Measurements from ENCODE around the gene PNN. TPM values are rescaled to one million over a fixed set of nuclear protein-coding genes. Genes with fewer than 3 reads are reported as not detected.
"Not testable (repeated sequence)": the region's sequence is repeated elsewhere in the genome, so short reads cannot be mapped to it uniquely, and the experiment has no call there.

PNN gene
- total RNA-seq, 8 experiments from 2014 or later, result 46.7 to 107 (median 75.3) TPM

DNA sequence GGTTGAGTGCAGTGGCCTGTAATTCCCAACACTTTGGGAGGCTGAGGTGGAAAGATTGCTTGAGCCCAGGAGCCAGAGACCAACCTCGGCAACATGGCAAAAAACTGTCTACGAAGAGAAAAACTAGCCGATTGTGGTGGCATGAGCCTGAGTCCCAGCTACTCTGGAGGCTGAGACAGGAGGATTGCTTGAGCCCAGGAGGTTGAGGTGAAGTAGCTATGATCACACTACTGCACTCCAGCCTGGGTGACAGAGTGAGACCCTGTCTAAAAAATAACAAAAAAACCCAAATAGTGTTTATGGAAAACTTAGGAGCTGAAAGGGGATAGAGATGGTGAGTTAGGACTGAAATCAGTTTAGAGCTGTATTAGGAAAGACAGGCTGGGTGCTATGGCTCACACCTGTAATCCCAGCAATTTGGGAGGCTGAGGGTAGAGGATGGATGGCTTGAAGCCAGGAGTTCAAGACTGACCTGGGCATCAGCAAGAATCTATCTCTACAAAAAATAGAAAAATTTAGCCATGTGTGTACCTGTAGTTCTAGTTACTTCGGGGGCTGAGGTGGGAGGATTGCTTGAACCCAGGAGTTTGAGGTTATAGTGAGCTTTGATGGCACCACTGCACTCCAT is 9.7 kb downstream of the PNN start:
- no peak for ATAC-seq (replicated peaks in 6 of 8)
- 79 to 100% (median 100%) methylated on average over 1 to 4 of the region's 4 CpGs; no CpG with 5 or more reads in 2 of the 10 experiments for WGBS, 10 experiments
- Histone ChIP-seq H3K27ac (no peak overlapping the region), H3K4me1 (replicated peaks in 1 of 2) (no peaks in the 10 kb centered on the region), H3K4me3 (no peak overlapping the region)
- in situ Hi-C loops (cut with MboI; ENCODE audit: low pct_unique_long_range_greater_than_20kb in 2 of 9, low sequenced_read_pairs in 9 of 9, unreplicated experiment in 9 of 9), result no loop called here

DNA sequence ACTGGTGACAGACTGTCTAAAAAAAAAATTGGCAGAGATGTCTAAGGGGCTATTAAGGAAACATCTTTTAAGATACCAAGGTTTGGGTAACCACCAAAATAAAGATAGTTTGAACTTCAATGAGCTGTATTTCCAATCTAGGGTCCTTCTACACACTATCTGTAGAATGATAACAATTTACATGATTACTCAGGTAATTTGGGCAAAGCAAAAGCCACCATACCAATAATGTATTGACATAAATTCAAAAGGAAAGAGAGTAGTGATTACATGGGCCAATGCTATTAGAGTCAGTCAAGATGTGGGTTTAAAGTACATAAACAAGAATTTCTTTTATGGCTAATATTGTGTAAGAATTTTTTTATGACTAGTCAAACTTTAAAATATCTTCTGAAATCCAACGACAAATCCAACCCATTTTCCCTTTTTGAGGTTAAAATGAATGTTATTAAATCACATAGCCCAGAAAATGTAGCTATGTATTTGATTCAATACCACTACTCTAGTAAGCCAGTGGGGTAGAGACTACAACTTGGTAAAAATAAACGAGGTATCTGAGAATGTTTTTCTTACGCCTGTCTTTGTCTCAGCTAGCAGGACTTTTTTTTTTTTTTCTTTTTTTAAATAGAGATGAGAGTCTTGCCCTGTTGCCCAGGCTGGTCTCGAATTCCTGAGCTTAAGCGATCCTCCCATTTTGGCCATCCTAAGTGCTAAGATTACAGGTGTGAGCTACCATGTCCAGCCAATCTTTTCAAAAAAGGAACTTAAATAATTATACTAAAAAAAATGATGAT is 10.4 kb downstream of the PNN start:
- H3K4me3 ChIP-seq, result no peak overlapping the region
- ATAC-seq (replicated peaks in 6 of 8), result no peak
- WGBS, 10 experiments, result 80 to 100% (median 95%) methylated on average over 1 to 5 of the region's 5 CpGs
- H3K27ac ChIP-seq, result no peak overlapping the region
- in situ Hi-C loops (cut with MboI; ENCODE audit: low pct_unique_long_range_greater_than_20kb in 2 of 9, low sequenced_read_pairs in 9 of 9, unreplicated experiment in 9 of 9), result no loop called here
- no peaks in the 10 kb centered on the region for H3K4me1 ChIP-seq (replicated peaks in 1 of 2)

DNA sequence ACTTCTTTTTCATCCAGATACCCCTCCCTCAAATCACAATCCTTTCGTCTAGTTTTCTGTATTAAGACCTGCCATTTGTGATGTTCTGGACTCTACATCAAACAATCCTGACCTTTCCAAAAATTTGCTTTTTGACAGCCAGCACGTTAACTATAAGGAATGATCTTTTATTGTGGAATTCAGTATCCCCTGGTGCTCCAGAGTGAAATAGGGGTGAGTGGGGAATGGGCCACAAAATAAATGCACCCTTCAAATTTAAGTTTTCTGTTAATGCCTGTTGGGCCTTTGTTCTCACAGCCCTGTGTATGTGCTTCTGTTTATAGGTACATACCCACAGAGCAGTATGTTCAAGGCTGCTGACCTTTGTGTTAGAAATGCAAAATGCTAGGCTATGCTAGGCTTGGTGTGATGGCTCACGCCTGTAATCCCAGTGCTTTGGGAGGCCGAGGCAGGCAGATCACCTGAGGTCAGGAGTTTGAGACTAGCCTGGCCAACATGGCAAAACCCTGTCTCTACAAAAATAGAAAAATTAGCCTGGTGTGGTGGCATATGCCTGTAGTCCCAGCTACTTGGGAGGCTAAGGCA is 12.0 kb downstream of the PNN start:
- ATAC-seq (replicated peaks in 6 of 8), result peak in 1 of 8 experiments; percentile 3
- H3K4me1 ChIP-seq (replicated peaks in 1 of 2), result no peaks in the 10 kb centered on the region
- H3K27ac ChIP-seq, result no peak overlapping the region
- in situ Hi-C loops (cut with MboI; ENCODE audit: low pct_unique_long_range_greater_than_20kb in 2 of 9, low sequenced_read_pairs in 9 of 9, unreplicated experiment in 9 of 9), result no loop called here
- H3K4me3 ChIP-seq, result no peak overlapping the region
- WGBS, 10 experiments, result 75 to 100% (median 83%) methylated on average over 1 to 4 of the region's 4 CpGs; no CpG with 5 or more reads in 1 of the 10 experiments

DNA sequence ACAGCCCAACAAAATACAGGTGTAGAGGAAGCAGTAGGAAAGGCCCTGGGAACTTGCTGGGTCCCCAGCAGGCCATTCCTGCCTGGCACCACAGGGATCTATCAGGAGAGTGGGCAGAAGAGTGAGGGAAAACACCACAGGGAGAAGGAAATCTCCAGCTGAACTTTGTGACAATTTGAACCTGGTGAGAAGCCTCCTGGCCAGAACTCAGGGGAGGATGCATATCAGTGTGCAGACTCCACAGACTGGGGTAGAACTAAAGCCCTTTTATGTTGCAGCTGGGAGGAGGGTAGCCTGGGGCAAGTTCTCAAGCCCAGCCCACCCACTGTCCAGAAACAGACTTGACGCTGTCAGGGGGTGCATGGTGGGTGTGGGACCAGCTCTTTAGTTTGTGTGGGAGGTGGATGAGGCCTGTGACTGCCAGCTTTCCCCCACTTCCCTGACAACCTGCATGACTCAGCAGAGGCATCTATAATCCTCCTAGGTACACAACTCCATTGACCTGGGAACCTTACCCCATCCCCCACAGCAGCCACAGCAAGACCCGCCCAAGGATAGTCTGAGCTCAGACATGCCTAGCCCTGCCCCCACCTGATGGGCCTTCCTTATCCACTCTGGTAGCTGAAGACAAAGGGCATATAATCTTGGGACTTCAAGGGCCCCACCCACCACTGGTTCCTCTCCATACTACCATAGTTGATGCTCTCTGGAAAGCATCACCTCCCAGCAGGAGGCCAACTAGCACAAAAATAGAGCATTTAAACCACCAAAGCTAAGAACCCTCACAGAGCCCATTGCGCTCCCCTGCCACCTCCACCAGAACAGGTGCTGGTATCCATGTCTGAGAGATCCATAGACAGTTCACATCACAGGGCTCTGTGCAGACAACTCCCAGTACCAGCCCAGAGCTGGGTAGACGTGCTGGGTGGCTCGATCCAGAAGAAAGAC is 28.9 kb downstream of the PNN start:
- Histone ChIP-seq H3K27ac (no peak overlapping the region), H3K4me1 (replicated peaks in 1 of 2) (no peaks in the 10 kb centered on the region), H3K4me3 (no peak overlapping the region)
- peak in 3 of 8 experiments; percentile 55 to 98 (median 94) for ATAC-seq (replicated peaks in 6 of 8)
- in situ Hi-C loops (cut with MboI; ENCODE audit: low pct_unique_long_range_greater_than_20kb in 2 of 9, low sequenced_read_pairs in 9 of 9, unreplicated experiment in 9 of 9), result no loop called here
- 0 to 100% (median 92%) methylated on average over 1 to 2 of the region's 5 CpGs; no CpG with 5 or more reads in 4 of the 10 experiments for WGBS, 10 experiments

DNA sequence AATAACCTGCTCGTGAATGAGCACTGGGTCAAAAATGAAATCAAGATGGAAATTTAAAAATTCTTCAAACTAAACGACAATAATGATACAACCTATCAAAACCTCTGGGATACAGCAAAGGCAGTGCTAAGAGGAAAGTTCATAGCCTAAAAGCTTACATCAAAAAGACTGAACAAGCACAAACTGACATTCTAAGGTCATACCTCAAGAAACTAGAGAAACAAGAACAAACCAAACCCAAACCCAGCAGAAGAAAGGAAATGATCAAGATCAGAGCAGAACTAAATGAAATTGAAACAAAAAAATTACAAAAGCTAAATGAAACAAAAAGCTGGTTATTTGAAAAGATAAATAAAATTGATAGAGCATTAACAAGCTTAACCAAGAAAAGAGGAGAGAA is 32.4 kb downstream of the PNN start:
- in situ Hi-C loops (cut with MboI; ENCODE audit: low pct_unique_long_range_greater_than_20kb in 2 of 9, low sequenced_read_pairs in 9 of 9, unreplicated experiment in 9 of 9); H3K4me3 ChIP-seq; H3K4me1 ChIP-seq (replicated peaks in 1 of 2); ATAC-seq (replicated peaks in 6 of 8); H3K27ac ChIP-seq: not testable (repeated sequence)
- WGBS, 10 experiments, result 13 to 86% (median 67%) methylated on average over 1 to 2 of the region's 2 CpGs; no CpG with 5 or more reads in 1 of the 10 experiments

DNA sequence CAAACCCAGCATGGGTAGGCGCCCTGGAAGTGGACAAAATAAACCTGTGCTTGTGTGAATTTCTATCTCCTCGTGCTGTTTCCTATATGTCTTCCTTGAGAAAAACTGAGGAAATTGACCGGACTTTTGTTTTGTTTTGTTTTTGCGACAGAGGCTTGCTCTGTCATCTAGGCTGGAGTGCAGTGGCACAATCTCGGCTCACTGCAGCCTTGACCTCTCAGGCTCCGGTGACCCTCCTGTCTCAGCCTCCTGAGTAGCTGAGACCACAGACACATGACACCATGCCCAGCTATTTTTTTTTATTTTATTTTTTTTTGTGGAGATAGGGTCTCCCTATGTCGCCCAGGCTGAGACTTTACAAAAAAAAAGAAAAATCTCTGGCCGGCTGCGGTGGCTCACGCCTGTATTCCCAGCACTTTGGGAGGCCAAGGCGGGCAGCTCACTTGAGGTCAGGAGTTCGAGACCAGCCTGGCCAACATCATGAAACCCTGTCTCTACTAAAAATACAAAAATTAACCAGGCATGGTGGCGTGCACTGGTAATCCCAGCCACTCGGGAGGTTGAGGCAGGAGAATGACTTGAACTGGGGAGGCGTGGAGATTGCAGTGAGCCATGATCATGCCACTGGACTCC is 36.2 kb downstream of the PNN start:
- ATAC-seq (replicated peaks in 6 of 8), result no peak
- Histone ChIP-seq H3K4me1 (replicated peaks in 1 of 2) (no peaks in the 10 kb centered on the region), H3K4me3 (no peak overlapping the region), H3K27ac (no peak overlapping the region)
- 73 to 100% (median 86%) methylated on average over 2 to 12 of the region's 15 CpGs; no CpG with 5 or more reads in 2 of the 10 experiments for WGBS, 10 experiments
- in situ Hi-C loops (cut with MboI; ENCODE audit: low pct_unique_long_range_greater_than_20kb in 2 of 9, low sequenced_read_pairs in 9 of 9, unreplicated experiment in 9 of 9), result no loop called here

DNA sequence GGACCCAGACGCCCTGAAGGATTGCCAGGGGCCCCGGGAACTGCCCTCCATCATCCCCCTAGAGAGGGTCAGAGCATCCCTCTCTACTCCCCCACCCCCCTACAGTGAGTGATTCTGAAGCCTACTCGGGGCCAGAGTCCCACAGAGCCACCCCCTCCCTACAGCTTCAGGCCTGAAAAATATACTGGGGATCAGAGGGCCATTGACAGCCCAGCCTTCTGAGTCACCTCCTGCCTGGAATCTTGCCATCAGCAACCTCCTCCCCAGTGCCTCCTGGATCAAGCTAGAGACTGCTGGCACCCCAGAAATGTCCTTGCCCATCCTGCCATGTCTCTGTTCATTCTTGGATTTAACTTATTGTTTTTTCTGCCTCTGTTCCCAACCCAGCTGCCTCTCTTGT is 37.0 kb downstream of the PNN start:
- Histone ChIP-seq H3K4me3 (no peak overlapping the region), H3K4me1 (replicated peaks in 1 of 2) (no peaks in the 10 kb centered on the region), H3K27ac (no peak overlapping the region)
- ATAC-seq (replicated peaks in 6 of 8), result peak in 2 of 8 experiments; percentile 42 to 57
- 20 to 70% methylated on average over 1 to 2 of the region's 3 CpGs; no CpG with 5 or more reads in 8 of the 10 experiments for WGBS, 10 experiments
- in situ Hi-C loops (cut with MboI; ENCODE audit: low pct_unique_long_range_greater_than_20kb in 2 of 9, low sequenced_read_pairs in 9 of 9, unreplicated experiment in 9 of 9), result no loop called here

DNA sequence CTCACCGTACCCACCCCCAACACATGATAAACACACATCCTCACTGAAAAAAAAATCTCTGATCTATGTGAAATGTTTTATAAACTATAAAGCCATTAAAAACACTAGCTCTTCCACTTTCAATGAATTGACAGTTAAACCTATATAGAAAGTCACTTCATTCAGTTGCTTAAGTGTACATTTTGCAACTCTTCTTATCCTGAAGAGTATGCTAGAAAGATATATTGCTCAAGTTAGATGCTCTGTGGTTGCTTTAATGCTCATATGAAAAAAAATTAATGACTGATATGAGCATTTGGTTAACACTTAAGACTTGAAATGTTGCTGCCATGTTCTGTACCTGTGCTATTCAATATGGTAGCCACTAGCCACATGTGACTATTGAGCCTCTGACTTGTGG is 37.6 kb downstream of the PNN start:
- H3K27ac ChIP-seq, result no peak overlapping the region
- no peak for ATAC-seq (replicated peaks in 6 of 8)
- in situ Hi-C loops (cut with MboI; ENCODE audit: low pct_unique_long_range_greater_than_20kb in 2 of 9, low sequenced_read_pairs in 9 of 9, unreplicated experiment in 9 of 9), result no loop called here
- no peak overlapping the region for H3K4me3 ChIP-seq
- WGBS, 10 experiments, result 80 to 100% (median 89%) methylated on average over 1 of the region's 1 CpG; no CpG with 5 or more reads in 7 of the 10 experiments
- H3K4me1 ChIP-seq (replicated peaks in 1 of 2), result no peaks in the 10 kb centered on the region

DNA sequence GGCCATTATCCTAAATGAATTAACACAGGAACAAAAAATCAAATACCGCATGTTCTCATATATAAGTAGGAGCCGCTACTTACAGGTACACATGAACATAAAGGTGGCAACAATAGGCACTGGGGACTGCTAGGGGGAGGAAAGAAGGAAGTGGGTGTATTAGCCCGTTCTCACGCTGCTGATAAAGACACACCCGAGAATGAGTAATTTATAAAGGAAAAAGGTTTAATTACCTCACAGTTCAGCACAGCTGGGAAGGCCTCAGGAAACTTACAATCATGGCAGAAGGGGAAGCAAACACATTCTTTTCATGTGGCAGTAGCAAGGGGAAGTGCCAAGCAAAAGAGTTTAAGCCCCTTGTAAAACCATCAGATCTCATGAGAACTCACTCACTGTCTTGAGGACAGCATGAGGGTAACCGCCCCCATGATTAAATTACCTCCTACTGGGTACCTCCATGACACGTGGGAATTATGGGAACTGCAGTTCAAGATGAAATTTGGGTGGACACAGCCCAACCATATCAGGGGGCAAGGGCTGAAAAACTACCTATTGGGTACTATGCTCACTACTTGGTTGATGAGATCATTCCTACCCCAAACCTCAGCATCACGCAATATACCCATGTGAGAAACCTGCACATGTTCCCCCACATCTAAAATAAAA is 42.3 kb downstream of the PNN start:
- Histone ChIP-seq H3K4me1 (replicated peaks in 1 of 2) (no peaks in the 10 kb centered on the region), H3K27ac (no peak overlapping the region), H3K4me3 (no peak overlapping the region)
- ATAC-seq (replicated peaks in 6 of 8), result peak in 1 of 8 experiments; percentile 50
- WGBS, 10 experiments, result 51 to 93% (median 72%) methylated on average over 2 to 8 of the region's 8 CpGs; no CpG with 5 or more reads in 1 of the 10 experiments
- in situ Hi-C loops (cut with MboI; ENCODE audit: low pct_unique_long_range_greater_than_20kb in 2 of 9, low sequenced_read_pairs in 9 of 9, unreplicated experiment in 9 of 9), result no loop called here

DNA sequence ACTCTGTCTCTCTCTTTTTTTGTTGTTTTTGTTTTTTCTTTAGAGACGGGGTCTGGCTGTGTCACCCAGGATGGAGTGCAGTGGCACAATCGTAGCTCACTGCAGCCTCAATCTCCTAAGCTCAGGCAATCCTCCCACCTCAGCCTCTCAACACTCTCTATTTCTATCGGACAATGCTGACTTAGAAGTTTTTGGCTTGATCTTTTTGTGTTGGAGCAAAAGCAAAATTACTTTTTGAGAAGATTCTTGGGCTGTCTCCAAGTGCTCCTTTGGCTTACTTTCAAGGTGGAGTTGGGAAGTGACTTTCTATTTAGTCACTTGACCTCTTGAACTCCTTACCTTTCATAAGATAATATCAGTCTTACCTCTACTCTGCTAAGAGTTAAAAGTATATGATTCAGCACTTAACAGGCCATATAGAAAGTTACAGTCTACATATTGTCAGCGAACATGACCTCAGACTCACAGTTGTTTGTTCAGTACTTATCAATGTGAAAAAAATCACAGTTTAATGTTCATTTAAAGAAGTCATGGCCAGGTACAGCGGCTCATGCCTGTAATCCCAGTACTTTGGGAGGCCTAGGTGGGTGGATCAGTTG is 43.2 kb downstream of the PNN start:
- H3K4me1 ChIP-seq (replicated peaks in 1 of 2), result no peaks in the 10 kb centered on the region
- no peak for ATAC-seq (replicated peaks in 6 of 8)
- H3K4me3 ChIP-seq, result no peak overlapping the region
- 54 to 100% (median 78%) methylated on average over 1 to 5 of the region's 5 CpGs; no CpG with 5 or more reads in 1 of the 10 experiments for WGBS, 10 experiments
- H3K27ac ChIP-seq, result no peak overlapping the region
- in situ Hi-C loops (cut with MboI; ENCODE audit: low pct_unique_long_range_greater_than_20kb in 2 of 9, low sequenced_read_pairs in 9 of 9, unreplicated experiment in 9 of 9), result no loop called here

DNA sequence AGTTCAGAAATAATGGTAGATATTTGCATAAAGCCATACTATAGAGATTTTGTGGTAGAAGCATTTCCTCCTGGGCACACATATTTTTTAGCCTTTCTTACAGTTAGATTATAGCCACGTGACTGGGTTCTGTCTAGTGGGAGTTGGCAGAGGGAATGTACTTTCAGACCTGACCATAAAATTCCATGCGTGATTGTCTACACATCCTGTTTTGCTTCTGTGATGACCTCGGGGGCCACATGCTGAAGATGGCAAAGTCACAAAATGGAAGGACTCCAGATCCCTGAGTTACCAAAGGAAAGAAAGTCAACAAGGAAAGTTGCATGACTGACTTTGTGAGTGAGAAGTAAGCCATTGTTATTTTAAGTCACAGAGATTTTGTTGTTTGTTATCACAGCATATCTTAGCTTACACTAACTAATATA is 44.0 kb downstream of the PNN start:
- Histone ChIP-seq H3K27ac (no peak overlapping the region), H3K4me1 (replicated peaks in 1 of 2) (no peaks in the 10 kb centered on the region), H3K4me3 (no peak overlapping the region)
- WGBS, 10 experiments, result 27 to 100% (median 79%) methylated on average over 2 to 3 of the region's 3 CpGs; no CpG with 5 or more reads in 1 of the 10 experiments
- in situ Hi-C loops (cut with MboI; ENCODE audit: low pct_unique_long_range_greater_than_20kb in 2 of 9, low sequenced_read_pairs in 9 of 9, unreplicated experiment in 9 of 9), result no loop called here
- no peak for ATAC-seq (replicated peaks in 6 of 8)

Data from motor neuron (in vitro differentiated cells).